Endothelial cell of umbilical vein (primary cell): ENCODE results near the gene MAML2. TPM values are rescaled to one million over a fixed set of nuclear protein-coding genes. Genes with fewer than 3 reads are reported as not detected.

Experiments used
- BruUV-seq: library from RNA; stranded (reverse); fragments of 400-500 nt; replicated peaks from 2 replicates; lab custom pipeline; 2021; lab: Mats Ljungman, UMichigan
- CTCF ChIA-PET: fragments of 300-600, 350-600 bp; sonication (Branson Sonifier 250); formaldehyde crosslinking; loops from one replicate; lab custom pipeline; 2021; ENCODE audit warnings: antibody characterized with exemption, inconsistent platforms; lab: Charles Lee
- POLR2A ChIA-PET: fragments of 300-600, 350-600 bp; sonication (Branson Sonifier 250); formaldehyde crosslinking; loops from one replicate; lab custom pipeline; 2021; ENCODE audit warnings: antibody characterized with exemption, inconsistent platforms; lab: Charles Lee
- DNase-seq: peaks from one replicate; pipeline ENCODE4 v3.0.0-alpha.2; 2011; ENCODE audit warnings: low read depth, low spot score
- FAIRE-seq: peaks from 2 replicates; lab custom pipeline; 2011; peaks lifted over from hg19 to GRCh38; lab: Jason Lieb, UNC
- H2AFZ ChIP-seq: 2 replicates; pipeline ENCODE4 v1.6.0; 2012; ENCODE audit warnings: low read depth, low read length, control low read depth, inconsistent platforms
- H3K27ac ChIP-seq: 2 replicates; pipeline ENCODE4 v1.5.1; 2011; ENCODE audit warnings: low read depth, mild to moderate bottlenecking, control low read depth, low read length, moderate library complexity; ENCODE audit not compliant: insufficient read depth
- H3K27me3 ChIP-seq, 2 experiments: 2 replicates each; pipeline versions ENCODE4 v1.6.0 to v1.6.1; 2011; ENCODE audit warnings: low read length in 2 of 2, mixed read lengths in 1 of 2; ENCODE audit not compliant: control insufficient read depth in 2 of 2, insufficient read depth in 2 of 2
- H3K36me3 ChIP-seq, 2 experiments: 2 replicates in 1 of 2; 3 replicates in 1 of 2; pipeline ENCODE4 v1.5.1; 2011; ENCODE audit warnings: low read length in 2 of 2, mild to moderate bottlenecking in 1 of 2, moderate library complexity in 1 of 2; ENCODE audit not compliant: control insufficient read depth in 2 of 2, insufficient read depth in 2 of 2; ENCODE audit errors: extremely low read depth in 1 of 2
- H3K4me1 ChIP-seq: 3 replicates; pipeline ENCODE4 v1.5.1; 2011; ENCODE audit warnings: mild to moderate bottlenecking, low read length; ENCODE audit not compliant: control insufficient read depth, insufficient read depth; ENCODE audit errors: extremely low read depth
- H3K4me2 ChIP-seq: 2 replicates; pipeline ENCODE4 v1.6.1; 2011; ENCODE audit warnings: low read length, control low read depth, mixed read lengths; ENCODE audit not compliant: insufficient read depth
- H3K4me3 ChIP-seq, 3 experiments: fragments of 200-600 bp in 1 of 3; sonication (generic), shearing (Covaris generic) in 1 of 3; replicated peaks in 1 of 3; 2 replicates each; pipeline ENCODE4 v1.5.1; 2011 to 2016; ENCODE audit warnings: control low read depth in 3 of 3, low read length in 3 of 3, mild to moderate bottlenecking in 2 of 3, inconsistent platforms in 1 of 3, low read depth in 1 of 3, moderate library complexity in 1 of 3; ENCODE audit not compliant: insufficient read depth in 1 of 3
- H3K79me2 ChIP-seq: 2 replicates; pipeline ENCODE4 v1.6.0; 2012; ENCODE audit warnings: low read length, inconsistent platforms; ENCODE audit not compliant: control insufficient read depth, insufficient read depth
- H3K9ac ChIP-seq: replicated peaks from 2 replicates; pipeline ENCODE3; 2011; ENCODE audit warnings: low read length, control low read depth; ENCODE audit not compliant: insufficient read depth; ENCODE audit errors: extremely low read depth
- H3K9me1 ChIP-seq: replicated peaks from 3 replicates; pipeline ENCODE4 v1.6.0; 2011; ENCODE audit warnings: mild to moderate bottlenecking, low read length; ENCODE audit not compliant: control insufficient read depth, insufficient read depth; ENCODE audit errors: extremely low read depth
- H3K9me3 ChIP-seq: replicated peaks from 2 replicates; pipeline ENCODE4 v1.5.1; 2012; ENCODE audit warnings: low read length, inconsistent platforms; ENCODE audit not compliant: control insufficient read depth, insufficient read depth
- H4K20me1 ChIP-seq: replicated peaks from 2 replicates; pipeline ENCODE3; 2011; ENCODE audit warnings: mild to moderate bottlenecking, low read length; ENCODE audit not compliant: control insufficient read depth, insufficient read depth; ENCODE audit errors: extremely low read depth
- EZH2 ChIP-seq: IDR thresholded peaks from 2 replicates; pipeline ENCODE4 v1.6.1; 2012; ENCODE audit warnings: borderline replicate concordance, low read depth, mild to moderate bottlenecking, moderate library complexity, low read length, inconsistent platforms; ENCODE audit not compliant: severe bottlenecking
- FOS ChIP-seq: IDR thresholded peaks from 2 replicates; pipeline ENCODE4 v1.6.1; 2011; ENCODE audit warnings: mild to moderate bottlenecking, low read length, moderate library complexity, borderline replicate concordance; ENCODE audit not compliant: insufficient read depth
- GATA2 ChIP-seq: IDR thresholded peaks from 2 replicates; pipeline ENCODE4 v1.7.0; 2011; ENCODE audit warnings: low read depth, mild to moderate bottlenecking, moderate library complexity, mixed read lengths, low read length; ENCODE audit not compliant: insufficient read length, insufficient read depth
- MYC ChIP-seq: IDR thresholded peaks from one replicate; pipeline ENCODE4 v1.6.1; 2011; ENCODE audit warnings: mild to moderate bottlenecking, low read depth, low read length
- POLR2A ChIP-seq: IDR thresholded peaks from 2 replicates; pipeline ENCODE4 v1.6.1; 2012; ENCODE audit warnings: low read depth, mild to moderate bottlenecking, control low read depth, low read length
- POLR2AphosphoS5 ChIP-seq: IDR thresholded peaks from 2 replicates; pipeline ENCODE4 v1.6.1; 2012; ENCODE audit warnings: low read depth, mild to moderate bottlenecking, control low read depth, low read length, moderate library complexity; ENCODE audit not compliant: insufficient read depth
- dilution Hi-C: fragments of 300-500 bp; cut with MboI; formaldehyde crosslinking; loops from one replicate; pipeline ENCODE4 v1.15.0; 2019; ENCODE audit warnings: low sequenced_read_pairs; ENCODE audit not compliant: extremely low pct_ligation_motif_present
- intact Hi-C: fragments of 100-400 bp; cut with micrococcal nuclease; formaldehyde crosslinking; loops from one replicate; pipeline ENCODE4 v1.10.0; 2022
- polyA plus RNA-seq, 4 experiments: library from polyadenylated mRNA; depleted of rRNA in 3 of 4; stranded (reverse) in 3 of 4; unstranded in 1 of 4; fragments of >200 nt; gene quantifications; 2 replicates each; pipeline versions ENCODE4 v1.2.1 to v1.2.3, GENCODE V29; 2011 to 2012; ENCODE audit warnings: missing spikeins in 1 of 4
- total RNA-seq: library from RNA; stranded (reverse); gene quantifications from 2 replicates; pipeline ENCODE4 v1.2.3, GENCODE V29; 2021
- TF ChIP-seq, protein P1 (sequence below), 2 donors: IDR thresholded peaks; 1 replicate in 1 of 2; 2 replicates in 1 of 2; pipeline ENCODE4 v1.5.1; 2011; ENCODE audit warnings: low read length in 2 of 2, mild to moderate bottlenecking in 2 of 2, moderate library complexity in 2 of 2, control low read depth in 1 of 2, inconsistent platforms in 1 of 2, low read depth in 1 of 2; ENCODE audit not compliant: insufficient read depth in 1 of 2; ENCODE audit errors: extremely low read depth in 1 of 2
- TF ChIP-seq, protein P2 (sequence below): IDR thresholded peaks from 2 replicates; pipeline ENCODE4 v1.6.1; 2011; ENCODE audit not compliant: insufficient read depth, insufficient read length

Gene MAML2
- total and polyA plus RNA-seq, 2 donors (not counting 3 experiments of a cell fraction or from before 2014, with no cell fraction given), result 12.4 to 16.8 TPM

DNA sequence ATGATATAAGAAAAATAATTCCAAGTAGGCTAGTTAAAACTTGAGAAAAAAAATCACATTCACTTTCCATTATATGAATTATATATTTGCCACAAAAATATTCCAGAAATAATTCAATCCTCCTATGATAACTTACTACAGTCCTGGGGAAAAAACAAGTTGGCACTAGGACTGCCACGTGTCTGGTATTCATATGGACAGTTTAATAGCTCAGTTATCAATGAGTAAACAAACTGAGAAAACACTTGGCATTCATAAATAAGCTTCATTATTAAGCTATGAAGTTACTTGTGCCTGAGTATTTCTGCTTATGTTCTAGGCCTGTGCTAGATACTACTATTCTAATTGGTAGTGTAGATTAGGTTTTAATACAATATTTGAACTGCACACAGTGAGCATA, 22.5 kb upstream of the MAML2 start:
- CTCF ChIA-PET, result interaction anchor here (0.6 to 1.1 kb wide), 6 partner anchors 28 to 529 kb away, joined by 3 to 4 read pairs (median 3); no protein-coding TSS in a partner anchor
- dilution Hi-C loops, result no loop called here

More for the DNA sequence above, 22.5 kb upstream of the MAML2 start:
- Histone ChIP-seq H3K9ac (no peak overlapping the region), H3K27me3 (no peaks in the 10 kb centered on the region), H3K4me2 (no peak overlapping the region), H3K36me3 (peaks cover 0 to 5% of the 10 kb centered on the region in 2 experiments), H3K4me3 (no peak overlapping the region), H3K4me1 (no peaks in the 10 kb centered on the region), H2AFZ (no peak overlapping the region), H3K27ac (no peak overlapping the region), H3K79me2 (no peaks in the 10 kb centered on the region), H3K9me3 (no peaks in the 10 kb centered on the region), H4K20me1 (no peaks in the 10 kb centered on the region), H3K9me1 (no peaks in the 10 kb centered on the region)
- intact Hi-C loops, result no loop called here
- POLR2A ChIA-PET, result no interaction called here
- DNase-seq (no peak), FAIRE-seq (no peak)
- no TSS peak for BruUV-seq
- TF ChIP-seq POLR2A (no peak), POLR2AphosphoS5 (no peak), MYC (no peak), GATA2 (no peak), FOS (no peak), EZH2 (no peak)
- TF ChIP-seq, protein P1, sequence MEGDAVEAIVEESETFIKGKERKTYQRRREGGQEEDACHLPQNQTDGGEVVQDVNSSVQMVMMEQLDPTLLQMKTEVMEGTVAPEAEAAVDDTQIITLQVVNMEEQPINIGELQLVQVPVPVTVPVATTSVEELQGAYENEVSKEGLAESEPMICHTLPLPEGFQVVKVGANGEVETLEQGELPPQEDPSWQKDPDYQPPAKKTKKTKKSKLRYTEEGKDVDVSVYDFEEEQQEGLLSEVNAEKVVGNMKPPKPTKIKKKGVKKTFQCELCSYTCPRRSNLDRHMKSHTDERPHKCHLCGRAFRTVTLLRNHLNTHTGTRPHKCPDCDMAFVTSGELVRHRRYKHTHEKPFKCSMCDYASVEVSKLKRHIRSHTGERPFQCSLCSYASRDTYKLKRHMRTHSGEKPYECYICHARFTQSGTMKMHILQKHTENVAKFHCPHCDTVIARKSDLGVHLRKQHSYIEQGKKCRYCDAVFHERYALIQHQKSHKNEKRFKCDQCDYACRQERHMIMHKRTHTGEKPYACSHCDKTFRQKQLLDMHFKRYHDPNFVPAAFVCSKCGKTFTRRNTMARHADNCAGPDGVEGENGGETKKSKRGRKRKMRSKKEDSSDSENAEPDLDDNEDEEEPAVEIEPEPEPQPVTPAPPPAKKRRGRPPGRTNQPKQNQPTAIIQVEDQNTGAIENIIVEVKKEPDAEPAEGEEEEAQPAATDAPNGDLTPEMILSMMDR (IDR thresholded peaks at IDR 0.05; ENCODE audit: extremely low read depth in 1 of 2, insufficient read depth in 1 of 2, low read depth in 1 of 2, low read length in 2 of 2), result no peak
- TF ChIP-seq, protein P2, sequence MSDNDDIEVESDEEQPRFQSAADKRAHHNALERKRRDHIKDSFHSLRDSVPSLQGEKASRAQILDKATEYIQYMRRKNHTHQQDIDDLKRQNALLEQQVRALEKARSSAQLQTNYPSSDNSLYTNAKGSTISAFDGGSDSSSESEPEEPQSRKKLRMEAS, result no peak
